ENCODE measurements around the gene RNF167.
A peak's percentile ranks its signal among the peaks of the same experiment; 100 is the strongest.

RNF167 gene

DNA sequence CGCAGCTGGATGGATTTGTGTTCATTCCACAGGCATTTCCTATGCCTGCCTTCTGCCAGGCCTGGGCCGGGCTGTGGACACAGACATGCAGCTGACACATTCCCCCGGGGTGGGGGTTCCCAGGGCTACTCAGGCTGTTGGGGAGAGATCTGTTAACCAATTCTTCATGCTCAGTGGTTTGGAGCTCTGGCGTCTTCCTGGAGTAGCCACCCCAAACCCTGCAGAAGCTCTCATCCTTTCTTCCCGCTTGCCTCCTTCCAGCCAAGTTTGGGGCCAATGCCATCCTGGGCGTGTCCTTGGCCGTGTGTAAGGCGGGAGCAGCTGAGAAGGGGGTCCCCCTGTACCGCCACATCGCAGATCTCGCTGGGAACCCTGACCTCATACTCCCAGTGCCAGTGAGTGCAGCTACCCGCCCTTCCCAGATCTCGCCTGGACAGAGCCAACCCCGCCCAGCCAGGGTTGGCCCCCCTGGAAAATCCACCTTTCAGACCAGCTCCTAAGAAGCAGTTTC, 13.4 kb downstream of the RNF167 start:
- no peak for DNase-seq (ENCODE audit: low read depth)

DNA sequence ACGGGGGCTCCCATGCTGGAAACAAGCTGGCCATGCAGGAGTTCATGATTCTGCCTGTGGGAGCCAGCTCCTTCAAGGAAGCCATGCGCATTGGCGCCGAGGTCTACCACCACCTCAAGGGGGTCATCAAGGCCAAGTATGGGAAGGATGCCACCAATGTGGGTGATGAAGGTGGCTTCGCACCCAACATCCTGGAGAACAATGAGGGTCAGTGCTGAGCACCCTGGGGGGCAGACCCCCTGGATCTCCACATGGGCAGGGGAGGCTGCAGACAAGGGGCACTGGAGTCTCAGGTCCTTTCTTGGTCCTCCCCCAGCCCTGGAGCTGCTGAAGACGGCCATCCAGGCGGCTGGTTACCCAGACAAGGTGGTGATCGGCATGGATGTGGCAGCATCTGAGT, 15.0 kb downstream of the RNF167 start:
- DNase-seq (ENCODE audit: low read depth): no peak

DNA sequence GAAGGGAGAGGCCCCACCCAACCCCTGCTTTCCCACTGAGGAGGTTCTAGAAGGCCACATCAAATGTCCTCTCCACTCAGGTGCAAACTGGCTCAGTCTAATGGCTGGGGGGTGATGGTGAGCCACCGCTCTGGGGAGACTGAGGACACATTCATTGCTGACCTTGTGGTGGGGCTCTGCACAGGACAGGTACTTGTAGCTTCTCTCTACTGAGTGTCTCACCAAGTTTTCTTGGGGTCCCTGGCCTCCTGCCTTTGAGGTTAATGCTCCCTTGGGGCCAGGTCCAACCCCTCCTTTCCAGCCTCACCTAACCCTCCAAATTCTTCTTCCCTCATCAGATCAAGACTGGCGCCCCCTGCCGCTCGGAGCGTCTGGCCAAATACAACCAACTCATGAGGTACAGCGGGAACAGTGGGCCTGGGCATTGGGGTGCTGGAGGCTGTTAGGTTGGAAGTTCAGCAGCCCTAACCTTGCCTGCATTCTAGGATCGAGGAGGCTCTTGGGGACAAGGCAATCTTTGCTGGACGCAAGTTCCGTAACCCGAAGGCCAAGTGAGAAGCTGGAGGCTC, 16.5 kb downstream of the RNF167 start:
- no peak for DNase-seq (ENCODE audit: low read depth)

DNA sequence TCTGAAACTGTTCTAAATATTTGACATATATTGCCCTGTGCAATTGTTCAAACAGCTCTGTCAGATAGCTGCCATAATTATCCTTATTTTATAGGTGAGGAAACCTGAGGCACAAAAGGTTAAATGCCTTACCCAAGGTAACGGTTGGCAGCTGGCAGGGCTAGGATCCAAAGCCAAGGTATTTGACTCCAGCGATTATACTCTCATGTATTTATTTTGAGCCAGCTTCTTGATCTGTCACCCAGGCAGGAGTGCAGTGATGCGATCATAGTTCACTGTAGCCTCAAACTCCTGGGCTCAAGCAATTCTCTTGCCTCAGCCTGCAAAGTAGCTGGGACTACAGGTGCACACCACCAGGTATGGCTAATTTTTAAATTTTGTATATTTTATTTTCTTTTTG, 18.0 kb downstream of the RNF167 start:
- no peak for DNase-seq (ENCODE audit: low read depth)

DNA sequence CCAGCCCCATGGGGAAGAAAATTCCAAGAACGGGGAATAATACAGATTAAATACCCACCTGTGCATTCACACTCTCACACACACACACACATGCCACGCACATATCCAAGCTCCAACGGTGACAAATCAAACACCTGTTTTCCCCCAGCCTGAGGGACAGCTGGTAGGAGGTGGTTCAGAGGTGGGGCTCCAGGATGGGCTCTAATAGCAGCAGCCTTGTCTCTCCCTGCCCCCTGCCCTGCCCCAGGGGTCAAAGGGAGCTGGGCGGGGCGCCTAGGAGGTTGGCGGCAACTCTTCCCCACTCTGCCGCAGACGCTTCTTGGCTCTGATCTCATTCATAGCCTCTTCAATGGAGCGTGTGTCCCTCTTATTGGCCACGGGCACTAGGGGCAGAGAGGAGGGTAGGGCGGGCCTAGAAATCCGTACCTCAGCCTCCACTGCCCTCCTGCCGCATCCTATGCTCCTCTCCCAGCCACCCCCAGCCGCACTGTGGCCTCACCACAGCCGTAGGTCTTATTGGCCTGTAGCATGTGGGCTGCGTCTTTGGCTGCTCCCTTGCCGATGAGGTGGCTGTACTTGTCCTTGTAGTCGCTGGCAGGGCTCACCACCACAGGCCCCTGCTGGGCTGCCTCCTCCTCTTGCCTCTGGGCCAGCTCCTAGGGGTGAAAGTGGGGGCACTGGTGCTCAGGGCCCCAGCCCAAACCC, 19.3 kb downstream of the RNF167 start:
- no peak for DNase-seq (ENCODE audit: low read depth)

- DNase-seq (ENCODE audit: low read depth): no peak
Observed at GRCh38 chr17:4960279-4960922, 20.3 kb downstream of the RNF167 start.

DNA sequence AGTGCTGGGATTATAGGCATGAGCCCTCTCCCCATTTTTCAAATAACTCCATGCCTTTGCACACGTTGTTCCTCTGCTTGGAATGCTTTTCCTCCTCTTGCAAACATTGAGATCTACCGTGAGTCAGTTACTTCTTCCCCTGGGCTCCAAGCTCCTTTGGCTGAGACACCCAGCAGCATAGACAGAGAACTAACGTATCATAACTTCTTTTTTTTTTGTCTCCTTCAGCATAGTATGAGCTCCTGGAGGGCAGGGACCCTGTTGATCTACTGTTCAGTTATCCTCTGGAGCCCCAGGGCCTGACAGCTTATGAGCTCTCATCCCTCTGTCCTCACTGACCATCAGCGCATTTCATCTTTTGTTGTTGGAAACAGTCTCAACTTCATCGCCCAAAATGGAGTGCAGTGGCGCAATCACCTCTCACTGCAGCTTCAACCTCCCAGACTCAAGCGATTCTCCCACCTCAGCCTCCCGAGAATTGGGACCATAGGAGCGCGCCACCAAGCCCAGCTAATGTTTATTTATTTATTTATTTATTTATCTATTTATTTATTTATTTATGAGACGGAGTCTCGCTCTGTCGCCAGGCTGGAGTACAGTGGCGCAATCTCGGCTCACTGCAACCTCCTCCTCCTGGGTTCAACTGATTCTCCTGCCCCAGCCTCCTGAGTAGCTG, 25.4 kb downstream of the RNF167 start:
- DNase-seq (ENCODE audit: low read depth): no peak

DNA sequence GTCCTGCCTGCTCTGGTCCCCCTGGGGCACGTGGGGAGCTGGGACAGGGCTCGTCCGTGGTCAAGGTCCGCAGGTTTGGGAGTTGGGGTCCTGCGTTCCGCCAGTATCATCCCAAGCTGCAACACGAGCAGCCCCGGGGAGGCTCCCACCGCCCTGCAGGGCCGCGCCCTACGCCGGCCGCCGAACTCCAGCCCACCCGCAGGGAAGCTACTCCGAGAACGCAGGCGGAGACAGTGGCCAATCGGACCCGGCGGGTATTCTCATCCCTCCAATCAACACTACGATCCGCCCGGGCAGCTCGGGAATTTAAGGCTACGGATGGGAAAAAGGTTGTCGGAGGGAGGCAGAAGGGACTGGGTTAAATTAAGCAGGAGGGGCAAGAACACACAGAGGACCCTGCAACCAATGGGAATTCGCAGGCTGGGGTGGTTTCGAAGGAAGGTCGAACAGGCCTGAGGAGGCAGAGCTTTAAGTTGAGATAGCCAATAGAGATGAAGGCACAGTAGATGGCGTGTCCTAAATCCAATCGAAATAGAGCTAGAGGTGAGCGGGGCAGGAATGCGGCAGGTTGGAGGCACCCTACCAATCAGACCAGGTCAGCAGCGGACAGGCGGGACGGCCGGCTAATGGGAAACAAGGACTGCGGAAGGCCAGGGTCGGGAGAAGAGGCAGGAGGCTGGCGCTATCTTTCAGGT, 26.9 kb downstream of the RNF167 start:
- peak; percentile 88 for DNase-seq (ENCODE audit: low read depth)

DNA sequence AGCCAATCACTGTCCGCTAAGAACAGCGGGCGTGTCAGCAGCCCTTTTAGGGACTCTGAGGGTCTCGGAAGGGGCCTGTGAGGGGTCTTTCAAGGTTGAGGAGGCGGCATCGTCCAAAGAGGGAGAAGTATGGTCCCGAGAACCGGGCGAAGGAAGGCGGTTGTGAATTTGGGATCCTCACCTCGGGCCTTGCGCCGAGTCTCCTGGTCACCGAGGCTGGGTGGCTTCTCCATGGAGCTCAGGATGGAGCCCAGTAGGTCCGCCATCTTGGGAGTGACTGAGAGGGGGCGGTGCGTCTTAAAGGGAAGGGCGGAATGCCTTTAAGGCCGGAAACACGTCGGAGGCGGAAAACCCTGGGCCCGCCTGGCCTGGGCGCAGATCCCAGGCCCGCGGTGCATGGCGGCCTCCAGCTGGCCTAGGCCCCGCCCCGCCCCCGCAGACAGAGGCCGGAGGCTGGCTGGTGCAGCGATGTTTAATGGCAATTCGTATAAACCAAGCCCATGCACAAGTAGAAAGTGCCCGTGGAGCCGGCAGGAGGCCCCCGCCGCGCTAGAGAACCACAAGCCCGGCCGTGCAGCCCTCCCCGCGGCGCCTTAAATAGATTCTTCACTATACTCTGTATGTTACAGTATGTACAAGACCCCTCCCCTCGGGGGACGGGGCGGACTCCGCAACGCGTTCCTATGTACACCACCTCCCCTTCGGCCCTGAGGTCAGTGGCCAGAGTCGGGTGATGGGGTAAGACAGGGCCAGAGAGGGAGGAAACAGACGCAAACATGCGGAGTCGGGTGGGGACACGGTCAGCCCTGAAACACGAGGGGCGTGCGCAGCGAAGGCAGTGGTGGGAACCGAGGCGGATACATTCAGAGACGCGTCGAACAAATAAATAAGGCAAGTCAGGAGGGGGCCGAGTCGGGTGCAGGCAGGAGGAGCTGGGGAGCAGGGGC, 27.7 kb downstream of the RNF167 start, which contains the start of gene SPAG7:
Gene SPAG7 (minus strand): TSS at position 279 of the 947 bp plus-strand sequence. CDS start 13 bp downstream, at position 266.
- peak; percentile 87 for DNase-seq (ENCODE audit: low read depth)

DNA sequence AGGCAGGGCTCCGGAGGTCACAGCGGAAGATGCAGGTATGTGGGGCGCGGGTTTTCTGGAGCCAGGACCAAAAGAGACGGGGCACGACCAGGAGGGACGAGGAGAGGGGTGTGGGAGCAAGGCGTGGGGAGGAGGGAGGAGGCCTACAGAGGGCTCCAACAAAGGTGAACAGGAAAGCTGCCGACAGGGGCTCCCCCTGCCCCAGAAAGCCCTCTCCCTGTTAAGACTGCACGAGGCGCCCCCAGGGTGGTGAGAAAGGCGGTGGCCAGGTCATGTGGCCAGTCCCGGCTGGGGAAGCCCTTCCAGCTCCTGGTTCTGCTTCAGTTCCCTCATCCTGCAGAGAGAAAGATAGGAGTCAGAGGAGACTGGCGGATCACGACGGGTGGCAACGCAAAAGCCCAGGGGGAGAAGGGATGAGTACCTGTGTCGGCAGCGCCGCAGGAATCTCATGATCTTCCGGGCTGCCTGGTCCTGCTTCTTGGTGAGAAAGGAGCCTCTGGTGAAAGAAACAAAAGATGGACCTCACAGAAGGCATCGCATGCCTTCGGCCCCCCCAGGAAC, 28.5 kb downstream of the RNF167 start:
- DNase-seq (ENCODE audit: low read depth): no peak

GRCh38 chr17:4969047-4969550, 29.0 kb downstream of the RNF167 start:
- no peak for DNase-seq (ENCODE audit: low read depth)

GRCh38 chr17:4969551-4970173, 29.6 kb downstream of the RNF167 start:
- no peak for DNase-seq (ENCODE audit: low read depth)

DNA sequence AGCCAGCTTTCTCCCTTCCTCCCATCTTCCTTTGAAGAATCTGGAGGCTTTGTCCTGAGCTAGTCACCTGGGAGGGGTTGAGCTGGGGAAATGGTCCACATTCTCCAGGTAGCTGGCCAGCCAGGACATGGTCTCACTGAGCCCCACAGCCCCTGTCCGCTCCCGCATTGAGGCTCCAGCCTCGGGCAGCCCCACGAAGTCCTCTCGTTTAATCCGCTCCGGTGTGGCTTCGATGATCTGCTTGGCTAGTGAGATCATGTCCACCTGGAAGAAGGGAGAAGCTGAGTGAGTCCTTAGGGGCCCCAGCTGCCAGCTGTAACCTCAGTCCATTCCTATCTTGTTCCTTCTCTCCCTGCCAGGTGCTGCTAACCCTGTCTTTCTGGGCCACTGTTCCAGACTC, 30.2 kb downstream of the RNF167 start:
- no peak for DNase-seq (ENCODE audit: low read depth)

DNA sequence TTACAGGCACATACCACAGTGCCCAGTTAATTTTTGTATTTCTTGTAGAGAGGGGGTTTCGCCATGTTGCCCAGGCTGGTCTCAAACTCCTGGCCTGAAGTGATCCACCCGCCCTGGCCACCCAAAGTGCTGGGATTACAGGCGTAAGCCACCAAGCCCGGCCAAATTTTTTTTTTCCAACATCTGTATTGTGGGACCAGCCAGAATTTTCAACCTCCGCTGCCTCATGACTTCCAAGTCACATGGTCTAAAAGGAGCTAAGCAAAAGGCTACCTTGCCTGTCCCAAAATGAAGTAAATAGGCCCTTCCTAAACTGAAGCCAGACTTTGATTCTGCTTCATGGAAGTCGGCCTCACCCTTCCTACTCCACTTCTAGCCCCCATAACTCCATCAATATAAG, 31.8 kb downstream of the RNF167 start:
- DNase-seq (ENCODE audit: low read depth): no peak

GRCh38 chr17:4972322-4972721, 32.3 kb downstream of the RNF167 start:
- DNase-seq (ENCODE audit: low read depth): no peak

- DNase-seq (ENCODE audit: low read depth): no peak
Observed at GRCh38 chr17:4972752-4973151, 32.7 kb downstream of the RNF167 start.

DNA sequence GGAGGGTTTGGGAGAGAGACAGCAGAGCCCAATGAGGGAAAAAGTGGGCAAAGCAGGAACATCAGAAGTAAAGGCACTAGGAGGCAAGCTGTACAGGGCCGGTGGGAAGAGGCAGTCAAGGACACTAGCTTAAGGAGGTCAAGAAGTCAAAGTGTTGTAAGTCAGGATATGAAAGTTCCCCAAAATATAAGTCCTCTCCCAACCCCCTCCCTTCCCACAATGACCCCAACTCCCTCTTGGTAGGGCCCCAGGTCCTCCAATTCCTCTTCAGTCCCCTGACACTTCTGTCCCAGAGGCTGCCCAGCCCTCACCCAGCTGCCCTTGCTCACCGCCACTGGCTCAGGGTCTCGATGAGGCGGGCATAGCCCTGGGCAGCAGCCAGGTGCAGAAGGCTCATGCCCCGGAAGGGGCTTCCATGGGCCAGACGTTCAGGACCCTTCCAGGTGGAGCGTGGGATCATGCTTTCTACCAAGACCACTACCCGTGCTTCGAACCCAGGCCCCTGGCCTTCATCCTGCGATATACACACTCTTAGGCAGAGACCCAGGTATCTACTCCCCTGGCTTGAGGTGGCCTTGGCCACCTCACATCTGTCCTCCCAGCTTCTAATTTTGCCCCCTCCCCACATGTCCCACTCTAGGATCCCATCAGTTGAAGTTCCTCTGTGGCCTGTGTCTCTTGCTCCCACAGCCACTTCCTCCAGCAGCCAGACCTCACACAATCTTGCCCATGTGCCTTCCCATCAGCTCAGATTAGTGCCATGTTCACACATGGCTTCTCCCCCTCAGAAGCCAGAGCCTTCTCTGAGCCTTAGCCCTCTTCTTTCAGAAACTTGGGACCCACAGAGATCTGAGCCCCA, 33.4 kb downstream of the RNF167 start:
- DNase-seq (ENCODE audit: low read depth): no peak

DNA sequence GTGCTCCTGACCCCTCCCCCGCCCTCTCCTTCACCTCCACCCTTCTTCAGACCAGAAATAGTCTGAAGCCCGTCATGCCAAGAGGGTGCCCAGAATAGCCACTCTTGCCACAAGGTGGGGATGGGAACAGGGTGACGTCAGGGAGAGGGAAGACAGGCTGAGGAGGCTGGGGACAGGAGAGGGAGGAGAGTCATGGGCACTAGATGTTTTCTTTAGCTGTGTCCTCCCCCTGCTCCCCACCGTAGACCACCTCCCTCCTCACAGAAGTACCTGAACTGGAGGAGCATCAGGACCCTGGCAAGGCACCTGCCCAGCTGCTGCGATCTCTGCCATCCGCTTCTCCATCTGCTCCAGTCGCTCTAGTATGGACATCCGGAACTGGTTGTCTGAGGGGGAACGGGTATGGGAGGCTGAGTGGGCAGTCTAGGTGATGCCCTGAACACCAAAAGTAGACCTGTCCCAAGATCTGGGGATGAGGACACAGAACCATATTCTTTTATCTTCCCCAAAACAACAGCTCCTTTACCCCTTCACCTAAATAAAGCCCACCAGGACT, 34.1 kb downstream of the RNF167 start:
- no peak for DNase-seq (ENCODE audit: low read depth)

- no peak for DNase-seq (ENCODE audit: low read depth)
Observed at GRCh38 chr17:4978726-4979125, 38.7 kb downstream of the RNF167 start.

All from stimulated activated CD8-positive, alpha-beta memory T cell treated with anti-CD3 and anti-CD28 coated beads, Interleukin-4, amount 100 ng/mL, for 24 hours (primary cell).